ENCODE data around the gene TMEM174. TPM values are rescaled to one million over a fixed set of nuclear protein-coding genes. Genes with fewer than 3 reads are reported as not detected.

TMEM174 gene, protein sequence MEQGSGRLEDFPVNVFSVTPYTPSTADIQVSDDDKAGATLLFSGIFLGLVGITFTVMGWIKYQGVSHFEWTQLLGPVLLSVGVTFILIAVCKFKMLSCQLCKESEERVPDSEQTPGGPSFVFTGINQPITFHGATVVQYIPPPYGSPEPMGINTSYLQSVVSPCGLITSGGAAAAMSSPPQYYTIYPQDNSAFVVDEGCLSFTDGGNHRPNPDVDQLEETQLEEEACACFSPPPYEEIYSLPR
- total RNA-seq (ENCODE audit: low replicate concordance) = not detected in 2 replicates

DNA sequence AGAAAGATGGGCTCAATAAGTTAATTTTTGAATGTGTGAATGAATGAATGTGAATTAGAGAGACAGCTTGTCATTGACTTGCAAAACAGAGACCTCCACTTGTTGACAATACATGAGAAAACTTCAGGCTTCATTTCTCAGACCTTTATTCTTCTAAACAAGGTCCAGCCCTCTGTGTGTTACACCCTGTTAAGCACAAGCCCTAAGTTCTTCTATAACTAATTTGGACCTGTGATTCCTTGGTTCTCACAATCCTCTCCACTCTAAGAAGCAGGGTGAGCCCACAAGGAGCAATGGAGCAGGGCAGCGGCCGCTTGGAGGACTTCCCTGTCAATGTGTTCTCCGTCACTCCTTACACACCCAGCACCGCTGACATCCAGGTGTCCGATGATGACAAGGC is at the start of gene TMEM174:
Gene TMEM174 (plus strand): TSS at position 243 of the 400 bp plus-strand sequence. CDS start 51 bp downstream, at position 294.
- Mint-ChIP-seq H3K27ac (no peak within 1 kb of the TSS), H3K27me3 (ENCODE audit: insufficient read depth, low read depth) (peaks cover 4% of the 10 kb centered on the region), H3K9me3 (peaks cover 5% of the 10 kb centered on the region), H3K4me3 (no peak within 1 kb of the TSS), H3K4me1 (peaks cover 18% of the 10 kb centered on the region), H3K36me3 (no peaks in the 10 kb centered on the region)
- no peak for DNase-seq (ENCODE audit: low spot score)
- no peaks in the 10 kb centered on the region for H3K79me2 ChIP-seq (ENCODE audit: low read depth)
- H3K27me3 ChIP-seq = no peaks in the 10 kb centered on the region
- H3K27ac ChIP-seq = no peak within 1 kb of the TSS
- H3K4me2 ChIP-seq = no peak within 1 kb of the TSS
- no peaks in the 10 kb centered on the region for H4K20me1 ChIP-seq (ENCODE audit: low read depth)
- no peak for TF ChIP-seq EZH2phosphoT487 (IDR thresholded peaks at IDR 0.05)
- TF ChIP-seq EZH2 (IDR thresholded peaks at IDR 0.05) = no peak
- no peak for TF ChIP-seq CTCF (IDR thresholded peaks at IDR 0.05)
- H3K36me3 ChIP-seq = no peaks in the 10 kb centered on the region
- no peaks in the 10 kb centered on the region for H3K9me3 ChIP-seq (ENCODE audit: low read depth)
- H3K9ac ChIP-seq = no peak within 1 kb of the TSS
- no peaks in the 10 kb centered on the region for H3K4me1 ChIP-seq
- H3K4me3 ChIP-seq = no peak within 1 kb of the TSS
- no peak within 1 kb of the TSS for H2AFZ ChIP-seq (replicated peaks)
- H3F3A ChIP-seq (ENCODE audit: low read depth) = no peaks in the 10 kb centered on the region

DNA sequence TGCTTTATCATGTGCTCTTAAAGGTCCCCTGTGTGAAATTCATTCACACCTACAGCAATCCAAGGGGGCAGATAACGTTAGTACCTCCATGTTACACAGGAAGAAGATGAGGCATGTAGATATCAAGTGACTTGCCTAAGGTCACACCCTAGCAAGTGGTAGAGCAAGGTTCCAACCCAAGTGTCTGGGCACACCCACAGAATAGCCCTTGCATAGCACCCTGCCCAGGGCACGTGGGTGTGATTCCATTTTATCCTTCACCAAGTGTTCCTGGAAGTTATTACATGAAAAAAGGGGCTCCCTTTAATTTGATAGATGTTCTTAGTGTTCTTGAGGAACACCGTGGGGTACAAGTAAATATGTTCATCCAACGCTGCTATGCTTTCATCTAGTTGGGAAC is 47.7 kb upstream of the TMEM174 start:
- Histone ChIP-seq H3K4me2 (no peak overlapping the region), H3K79me2 (ENCODE audit: low read depth) (no peaks in the 10 kb centered on the region), H3K9ac (no peak overlapping the region), H3K27ac (no peak overlapping the region), H2AFZ (replicated peaks) (no peak overlapping the region), H3K4me3 (no peak overlapping the region), H3K9me3 (ENCODE audit: low read depth) (no peaks in the 10 kb centered on the region), H3K27me3 (peaks cover 46% of the 10 kb centered on the region), H3K36me3 (no peaks in the 10 kb centered on the region), H4K20me1 (ENCODE audit: low read depth) (no peaks in the 10 kb centered on the region), H3K4me1 (no peaks in the 10 kb centered on the region), H3F3A (ENCODE audit: low read depth) (no peaks in the 10 kb centered on the region)
- Mint-ChIP-seq H3K4me3 (no peak overlapping the region), H3K9me3 (no peaks in the 10 kb centered on the region), H3K36me3 (no peaks in the 10 kb centered on the region), H3K27ac (no peak overlapping the region), H3K27me3 (ENCODE audit: insufficient read depth, low read depth) (peaks cover 17% of the 10 kb centered on the region), H3K4me1 (peaks cover 4% of the 10 kb centered on the region)
- no peak for TF ChIP-seq CTCF (IDR thresholded peaks at IDR 0.05)
- TF ChIP-seq EZH2 (IDR thresholded peaks at IDR 0.05) = no peak
- DNase-seq (ENCODE audit: low spot score) = no peak

DNA sequence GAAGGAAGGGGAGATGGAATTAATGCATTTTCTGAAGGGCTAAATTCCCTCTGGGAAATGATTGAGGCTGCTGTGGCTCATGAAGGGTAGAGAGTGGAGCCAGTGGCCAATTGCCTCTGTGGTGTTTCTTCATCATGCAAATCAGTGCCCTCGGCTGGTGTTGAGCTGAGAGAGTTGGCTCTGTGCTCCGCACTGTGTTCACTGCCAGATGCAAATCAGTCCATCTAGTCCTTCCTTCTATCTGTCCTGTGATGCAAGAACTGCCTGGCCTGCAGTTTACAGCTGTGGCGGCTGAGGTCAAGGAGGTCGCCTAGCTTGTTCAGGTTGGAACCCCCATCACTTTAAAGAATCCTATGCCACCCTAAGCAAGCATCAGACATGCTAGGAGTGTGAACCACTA is 46.6 kb upstream of the TMEM174 start:
- Histone ChIP-seq H2AFZ (replicated peaks) (no peak overlapping the region), H3K4me1 (no peaks in the 10 kb centered on the region), H3K36me3 (no peaks in the 10 kb centered on the region), H3K27me3 (peaks cover 35% of the 10 kb centered on the region), H3F3A (ENCODE audit: low read depth) (no peaks in the 10 kb centered on the region), H3K9ac (no peak overlapping the region), H4K20me1 (ENCODE audit: low read depth) (no peaks in the 10 kb centered on the region), H3K79me2 (ENCODE audit: low read depth) (no peaks in the 10 kb centered on the region), H3K9me3 (ENCODE audit: low read depth) (no peaks in the 10 kb centered on the region), H3K27ac (no peak overlapping the region), H3K4me2 (no peak overlapping the region), H3K4me3 (no peak overlapping the region)
- H3K27ac Mint-ChIP-seq = no peak overlapping the region
- no peaks in the 10 kb centered on the region for H3K36me3 Mint-ChIP-seq
- TF ChIP-seq EZH2 (IDR thresholded peaks at IDR 0.05) (no peak), CTCF (IDR thresholded peaks at IDR 0.05) (no peak), EZH2phosphoT487 (IDR thresholded peaks at IDR 0.05) (no peak)
- no peaks in the 10 kb centered on the region for H3K9me3 Mint-ChIP-seq
- H3K4me3 Mint-ChIP-seq = no peak overlapping the region
- DNase-seq (ENCODE audit: low spot score) = no peak
- H3K27me3 Mint-ChIP-seq (ENCODE audit: insufficient read depth, low read depth) = peaks cover 12% of the 10 kb centered on the region
- no peaks in the 10 kb centered on the region for H3K4me1 Mint-ChIP-seq
